CD4-positive, alpha-beta T cell treated with Interleukin-21 for 1 hour (primary cell): ENCODE results near the gene PARD3B.

Experiments
- DNase-seq: peaks from one replicate; pipeline ENCODE4 v3.0.0-alpha.2; 2020

PARD3B gene

DNA sequence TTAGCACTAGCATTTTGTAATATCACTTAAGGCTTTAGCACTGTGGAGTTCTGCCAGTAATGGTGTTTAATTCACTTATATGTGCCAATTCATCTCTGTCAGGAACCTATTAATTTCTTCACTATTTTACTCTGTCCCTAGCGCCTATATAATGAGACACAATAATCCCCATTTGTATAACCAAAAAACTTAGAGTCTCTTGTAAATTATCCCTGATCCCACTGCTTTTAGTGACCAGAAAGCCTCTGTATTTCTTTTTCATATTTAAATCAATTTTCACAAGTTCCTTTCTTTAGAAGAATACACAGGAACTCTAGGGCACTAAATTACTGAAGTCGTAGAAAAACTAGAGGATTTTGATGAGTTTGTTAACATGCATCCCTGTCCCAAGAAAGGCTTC, 894.3 kb downstream of the PARD3B start:
- DNase-seq, result no peak

DNA sequence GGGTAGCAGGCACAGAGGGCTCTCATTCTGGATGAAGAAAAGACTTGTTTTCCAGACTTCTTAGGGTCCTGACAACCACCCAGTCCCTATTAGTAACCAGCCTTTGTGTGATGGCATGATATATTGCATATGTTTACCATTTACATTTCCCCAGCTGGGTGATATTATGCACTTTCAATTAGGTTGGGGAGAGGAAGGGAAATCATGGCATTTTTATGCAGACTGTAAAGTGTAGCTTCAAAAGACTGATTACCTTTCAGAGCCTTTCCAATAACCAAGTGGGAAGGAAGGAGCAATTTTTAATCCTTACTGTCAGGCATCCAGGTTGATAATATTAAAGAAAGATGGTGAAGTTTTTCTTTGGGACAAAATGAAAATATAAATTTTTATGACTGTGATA, 896.2 kb downstream of the PARD3B start:
- DNase-seq, result no peak

DNA sequence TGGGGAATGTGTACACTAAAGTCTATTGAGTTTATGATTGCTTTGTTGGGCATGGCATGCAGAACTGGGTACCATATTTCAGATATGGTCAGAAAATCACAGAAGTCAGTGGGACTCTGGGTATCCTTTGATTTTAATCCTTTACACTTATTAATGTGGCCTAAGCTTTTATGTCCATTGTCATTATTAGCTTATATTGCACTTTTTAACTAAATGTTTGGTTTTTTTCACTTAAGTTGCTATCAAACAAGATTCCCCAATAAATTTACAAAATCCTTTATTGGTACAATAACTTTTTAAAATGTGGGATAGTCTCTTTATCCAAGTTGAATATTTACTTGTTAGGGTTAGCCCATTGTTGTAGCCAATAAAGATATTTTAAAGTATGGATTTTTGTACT, 902.9 kb downstream of the PARD3B start:
- DNase-seq, result no peak

DNA sequence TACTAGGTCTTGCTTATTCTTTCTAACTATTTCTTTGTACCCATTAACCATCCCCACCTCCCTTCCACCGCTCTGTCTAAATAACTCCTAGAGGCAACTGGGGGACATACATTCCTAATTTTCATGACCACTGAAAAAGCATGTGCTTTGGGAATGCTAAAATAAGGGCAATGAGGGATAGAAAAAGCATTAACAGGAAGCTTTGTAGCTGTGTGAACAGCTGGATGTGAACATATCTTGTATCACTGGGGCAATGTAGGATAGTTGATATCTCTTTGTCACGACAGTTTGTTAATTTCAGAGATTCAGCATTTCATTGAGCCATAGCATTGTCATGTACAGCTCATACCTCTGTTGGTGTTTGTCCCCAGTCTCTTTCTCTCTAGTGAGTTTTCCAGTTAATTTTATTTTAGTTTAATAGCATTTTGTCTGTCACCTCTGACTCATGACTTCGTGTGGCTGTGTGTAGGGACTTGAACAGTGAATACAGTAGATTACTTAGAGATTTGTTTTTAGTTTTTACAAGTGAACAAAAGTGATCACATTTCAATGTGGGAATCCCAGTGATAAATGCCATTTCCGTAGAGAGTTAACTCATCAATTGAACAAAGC, 906.7 kb downstream of the PARD3B start:
- DNase-seq, result no peak

DNA sequence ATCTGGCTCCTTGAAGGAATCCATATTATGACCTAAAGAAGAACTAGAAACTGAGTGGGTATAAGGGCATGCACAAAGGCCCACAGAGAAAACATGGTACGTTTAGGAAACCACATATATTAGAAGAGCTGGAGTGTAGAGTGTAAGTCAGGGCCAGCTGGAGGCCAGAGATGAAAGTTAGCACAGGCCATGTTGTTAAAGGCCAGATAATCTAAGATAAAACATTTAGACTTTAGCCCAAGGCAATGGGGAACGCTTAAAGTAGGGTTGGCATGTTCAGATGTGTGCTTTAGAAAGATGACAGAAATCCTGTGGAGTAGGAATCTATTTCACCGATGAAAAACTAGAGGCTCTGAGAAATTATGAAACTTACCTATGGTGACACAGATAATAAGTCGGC, 907.9 kb downstream of the PARD3B start:
- DNase-seq, result no peak

DNA sequence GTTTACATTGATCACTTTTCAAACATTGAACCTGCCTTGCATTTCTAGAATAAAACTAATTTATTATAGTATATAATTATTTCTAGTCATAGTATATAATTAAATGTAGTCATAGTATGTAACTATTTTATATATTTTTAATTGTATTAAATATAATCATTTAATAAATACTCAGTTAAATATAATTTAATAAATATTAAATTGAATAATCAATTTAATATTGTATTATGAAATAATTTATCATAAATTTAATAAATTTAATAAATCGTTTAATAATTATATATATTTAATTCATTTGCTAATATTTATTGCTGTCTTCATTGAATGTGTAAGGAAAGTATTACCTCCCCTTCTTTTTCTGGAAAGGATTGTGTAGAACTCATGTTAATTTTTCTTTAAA, 911.4 kb downstream of the PARD3B start:
- DNase-seq, result no peak

DNA sequence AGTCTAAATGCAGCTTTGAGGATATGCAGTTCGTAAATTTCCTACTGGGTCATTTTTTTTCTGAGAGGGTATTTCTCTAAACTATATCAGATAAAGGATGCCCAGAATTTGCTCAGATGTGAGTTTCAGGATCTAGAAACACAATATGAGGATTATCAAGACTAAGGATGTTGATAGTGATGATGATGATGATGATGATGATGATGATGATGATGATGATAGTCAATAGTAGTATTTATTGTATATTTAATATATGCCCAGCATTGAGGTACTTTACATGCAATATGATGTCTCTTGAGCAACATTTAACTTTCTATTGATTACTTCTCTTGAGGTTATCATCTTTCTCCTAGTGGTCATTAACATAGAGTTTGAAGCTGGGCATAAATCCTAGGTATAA, 914.9 kb downstream of the PARD3B start:
- DNase-seq, result no peak

DNA sequence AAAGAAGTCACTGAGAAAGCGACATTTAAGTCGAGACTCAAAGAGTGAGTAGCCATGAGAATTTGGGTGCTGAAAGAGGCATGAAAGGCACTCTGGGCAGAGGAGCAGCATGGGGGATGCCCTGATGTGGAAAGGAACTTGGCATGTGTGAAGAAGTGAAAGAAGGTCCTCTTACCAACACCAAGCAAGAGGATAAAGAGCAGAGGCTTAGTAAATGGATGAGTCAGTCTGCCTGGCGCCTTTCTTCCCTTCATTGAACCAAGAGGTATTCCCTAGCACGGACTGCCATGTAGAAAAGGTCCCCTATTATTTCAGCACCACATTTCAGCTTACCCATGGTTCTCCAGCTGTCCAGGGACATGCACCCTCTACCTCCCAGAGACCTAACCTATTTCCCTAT, 915.9 kb downstream of the PARD3B start:
- DNase-seq, result no peak

DNA sequence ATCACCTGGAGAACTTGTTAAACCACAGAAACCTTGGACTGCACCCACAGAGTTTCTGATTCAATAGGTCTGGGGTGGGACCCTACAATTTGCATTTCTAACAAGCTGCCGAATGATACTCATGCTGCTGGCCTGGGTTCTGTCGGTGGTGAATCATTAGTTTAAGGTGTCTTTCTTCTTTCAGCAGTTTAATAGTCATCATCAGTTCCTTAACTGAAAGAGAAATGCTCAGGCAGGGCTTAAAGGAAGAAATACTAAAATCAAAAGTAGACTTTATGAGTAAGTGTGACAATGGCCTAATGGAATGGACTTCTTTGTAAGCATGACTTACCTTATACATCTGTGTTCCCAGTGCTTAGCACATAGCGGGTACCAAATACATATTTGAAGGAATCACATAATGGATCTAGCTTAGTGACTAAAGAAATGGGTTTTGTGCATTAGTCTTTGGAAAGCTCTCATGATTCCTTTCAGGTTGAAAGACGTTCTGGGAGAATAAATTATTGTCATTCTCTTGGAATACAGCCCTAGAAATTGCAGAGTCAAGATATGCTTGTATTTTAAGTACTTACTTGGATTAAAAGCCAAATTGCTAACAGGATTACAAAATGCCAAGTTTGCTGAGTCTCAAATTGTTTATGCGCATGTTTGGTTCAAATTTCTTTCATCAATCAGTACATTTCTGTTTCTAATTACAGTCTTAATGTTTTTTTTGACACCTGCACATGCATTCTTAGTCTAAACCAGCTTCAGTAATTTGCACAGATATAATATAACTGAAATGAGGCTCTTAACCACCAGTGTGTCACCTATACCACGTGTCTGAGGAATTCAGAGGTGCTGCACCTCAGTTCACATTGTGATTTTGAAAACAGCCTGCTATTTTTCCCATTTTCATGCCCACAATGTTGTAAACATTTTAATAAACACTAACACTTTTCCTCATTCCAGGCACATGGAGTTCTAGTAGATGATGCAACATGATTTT, 916.7 kb downstream of the PARD3B start:
- DNase-seq, result no peak

DNA sequence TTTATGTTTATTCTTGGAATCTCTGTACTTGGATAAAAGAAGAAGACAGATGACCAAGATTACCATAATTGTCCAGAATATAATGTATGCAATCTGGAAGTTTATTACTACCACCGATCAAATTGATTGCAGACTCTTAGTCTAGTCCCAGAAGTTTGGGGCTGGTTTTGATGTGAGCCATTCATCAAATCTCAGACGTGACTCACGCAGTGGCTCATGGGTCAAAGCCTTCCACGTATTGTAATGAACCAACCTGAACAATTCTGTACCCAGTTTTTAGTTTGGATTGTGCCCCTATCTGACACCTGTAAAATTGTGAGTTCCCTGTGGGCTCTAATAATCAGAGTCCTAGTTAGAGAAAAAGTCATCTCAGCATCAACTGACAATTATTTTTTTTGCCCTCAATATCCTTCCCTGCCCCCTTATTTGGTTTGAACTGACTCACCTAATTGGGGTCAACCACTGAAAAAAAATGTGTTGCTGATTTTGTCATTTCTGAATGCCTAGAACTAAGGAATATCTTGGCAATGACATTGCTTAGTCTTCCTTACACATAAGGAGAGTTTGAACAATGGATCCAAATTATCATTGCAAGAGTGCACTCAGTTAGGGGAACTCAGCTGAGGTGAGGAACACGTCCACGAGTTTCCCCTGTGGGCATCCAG, 917.5 kb downstream of the PARD3B start:
- no peak for DNase-seq

DNA sequence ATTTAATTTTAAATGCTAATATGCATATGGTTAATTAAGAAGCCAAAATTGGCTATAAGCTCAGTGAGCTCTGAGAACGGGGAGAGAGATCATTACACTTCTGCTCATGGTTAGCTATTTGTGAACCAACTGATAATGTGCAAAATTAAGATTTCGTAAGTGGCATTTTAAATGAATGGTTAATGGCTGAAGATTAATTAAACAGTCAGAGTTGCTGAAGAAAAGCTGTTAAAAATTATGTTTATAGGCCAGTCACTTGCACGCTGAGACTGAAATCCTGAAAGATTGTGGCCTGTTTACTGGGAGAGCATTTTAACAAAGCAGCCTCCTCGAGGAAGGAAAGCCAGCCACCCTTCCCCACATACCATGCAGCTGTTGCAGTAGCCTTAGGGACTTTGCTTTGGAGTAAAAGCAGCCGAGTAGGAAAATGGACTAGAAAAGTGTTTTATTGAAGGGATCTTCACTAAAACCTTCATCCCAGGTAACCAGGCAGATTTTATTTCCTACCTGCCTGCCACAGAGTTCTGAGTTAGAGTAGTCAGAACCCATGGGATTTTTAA, 918.3 kb downstream of the PARD3B start:
- no peak for DNase-seq

DNA sequence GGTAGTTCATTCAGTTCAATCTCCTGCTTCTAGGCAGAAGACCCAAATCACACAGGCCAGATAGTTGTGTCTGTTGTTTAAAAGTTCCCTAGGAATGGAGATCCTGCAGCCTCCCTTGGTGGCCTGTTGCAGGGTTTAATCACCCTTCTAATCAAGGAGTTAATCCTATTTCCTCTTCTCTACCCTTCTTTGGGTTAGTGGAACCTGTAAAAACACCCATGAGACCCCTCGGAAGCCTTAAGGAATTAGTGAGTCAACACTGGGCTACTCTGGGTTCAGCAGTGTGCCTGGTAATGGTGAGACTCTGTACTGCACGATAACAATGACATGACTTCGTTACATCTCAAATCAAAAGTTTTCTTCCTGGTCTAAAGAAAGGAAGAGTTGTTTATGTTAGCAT, 919.4 kb downstream of the PARD3B start:
- no peak for DNase-seq

DNA sequence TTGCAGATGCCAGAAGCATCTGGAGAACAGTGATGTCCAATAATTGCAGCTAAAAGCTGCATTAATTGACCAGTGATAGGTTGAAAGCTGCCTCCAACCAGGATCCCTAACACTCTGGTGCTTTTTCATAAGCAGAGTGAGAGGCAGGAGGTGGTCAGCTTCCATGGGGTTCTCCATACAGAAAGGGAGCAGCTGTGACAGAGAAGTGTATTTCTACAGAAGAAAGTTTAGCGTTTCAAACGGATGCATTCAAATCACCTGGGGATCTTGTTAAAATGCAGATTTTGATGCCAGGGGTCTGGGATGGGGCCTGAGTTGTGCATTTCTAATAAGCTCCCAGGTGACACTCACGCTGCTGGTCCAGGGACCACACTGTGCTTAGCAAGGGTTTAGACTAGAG, 920.5 kb downstream of the PARD3B start:
- DNase-seq, result no peak

DNA sequence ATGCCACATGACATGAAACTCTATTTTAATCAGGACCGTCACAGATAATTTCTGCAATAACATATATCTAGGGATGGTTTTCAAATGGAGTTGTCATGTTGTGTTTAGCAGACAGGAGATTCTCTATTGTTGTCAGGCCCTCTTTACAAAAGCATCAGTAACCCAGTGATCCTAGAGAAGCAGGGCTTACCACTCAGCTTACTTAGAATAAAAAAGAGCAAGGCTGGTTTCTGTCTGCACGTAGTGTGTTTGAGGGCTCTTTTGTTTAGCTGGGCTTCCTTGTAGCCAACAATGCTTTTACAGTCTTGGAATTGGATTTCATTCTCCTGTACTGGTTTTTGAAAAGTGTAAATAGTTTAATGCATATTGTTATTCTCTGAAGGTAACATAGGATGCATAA, 926.5 kb downstream of the PARD3B start:
- no peak for DNase-seq

DNA sequence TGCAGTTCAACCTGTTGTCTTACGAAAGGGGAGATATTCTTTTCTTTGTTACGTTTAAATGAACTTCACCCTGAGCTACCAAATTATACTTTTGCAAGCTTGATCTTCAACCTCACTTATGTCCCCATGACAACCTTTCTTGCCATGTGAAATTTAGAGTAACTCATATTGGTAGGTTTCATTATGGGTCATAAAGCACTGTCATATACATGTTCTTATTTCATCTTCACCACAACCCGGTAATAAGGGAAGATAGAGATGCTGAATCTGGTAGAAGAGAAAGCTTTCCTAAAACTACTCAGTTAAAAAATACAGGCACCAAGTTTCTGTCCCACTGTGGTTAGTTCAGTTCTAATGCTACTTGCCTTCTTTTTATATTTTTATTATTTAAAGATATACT, 928.5 kb downstream of the PARD3B start:
- no peak for DNase-seq

DNA sequence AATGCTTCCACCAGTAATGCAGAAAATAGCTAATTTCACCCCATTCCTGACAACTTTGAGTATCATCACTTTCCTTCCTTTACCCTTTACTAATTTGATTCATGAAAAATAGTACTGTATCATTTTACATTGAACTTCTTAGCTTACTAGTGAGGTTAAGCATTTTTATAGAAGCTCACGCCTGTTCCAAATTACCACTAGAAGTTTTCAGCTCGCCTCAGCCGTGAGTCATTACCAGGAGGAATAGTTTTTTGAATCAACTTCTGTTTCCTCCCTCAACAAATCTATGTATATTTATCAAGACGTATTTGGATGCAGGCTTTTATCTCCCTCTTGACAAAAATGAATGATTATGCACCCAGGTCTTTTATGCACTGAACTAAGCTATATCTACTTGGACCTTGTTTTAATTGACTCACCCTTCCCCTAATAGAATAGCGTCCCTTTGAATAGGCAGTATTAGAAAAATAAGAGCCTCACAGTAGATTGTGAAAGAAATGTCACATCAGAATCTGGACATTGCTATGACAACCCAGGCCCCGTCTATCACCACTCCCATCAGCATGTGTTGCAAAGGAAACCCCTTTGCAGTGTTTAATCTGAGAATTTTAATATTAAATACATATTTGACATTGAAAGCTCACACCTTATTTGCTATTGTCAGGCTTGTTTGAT, 929.6 kb downstream of the PARD3B start:
- DNase-seq, result no peak

DNA sequence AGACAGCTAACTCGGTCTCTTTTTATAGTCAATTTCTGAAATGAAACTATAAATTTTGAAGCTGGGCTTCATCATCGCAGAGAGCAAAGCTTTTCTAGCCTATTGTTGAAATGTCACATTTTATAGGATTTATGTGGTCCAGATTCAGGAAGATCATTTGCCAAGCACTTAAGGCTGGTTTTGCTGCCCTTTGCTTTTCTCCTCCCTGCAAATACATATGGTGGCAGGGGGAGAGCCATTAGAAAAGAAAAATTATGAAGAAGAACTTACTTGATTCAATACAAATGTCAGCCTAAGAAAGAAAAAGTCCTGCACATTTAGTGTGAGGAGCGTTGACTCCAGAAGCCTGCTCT, 930.1 kb downstream of the PARD3B start:
- DNase-seq, result no peak

DNA sequence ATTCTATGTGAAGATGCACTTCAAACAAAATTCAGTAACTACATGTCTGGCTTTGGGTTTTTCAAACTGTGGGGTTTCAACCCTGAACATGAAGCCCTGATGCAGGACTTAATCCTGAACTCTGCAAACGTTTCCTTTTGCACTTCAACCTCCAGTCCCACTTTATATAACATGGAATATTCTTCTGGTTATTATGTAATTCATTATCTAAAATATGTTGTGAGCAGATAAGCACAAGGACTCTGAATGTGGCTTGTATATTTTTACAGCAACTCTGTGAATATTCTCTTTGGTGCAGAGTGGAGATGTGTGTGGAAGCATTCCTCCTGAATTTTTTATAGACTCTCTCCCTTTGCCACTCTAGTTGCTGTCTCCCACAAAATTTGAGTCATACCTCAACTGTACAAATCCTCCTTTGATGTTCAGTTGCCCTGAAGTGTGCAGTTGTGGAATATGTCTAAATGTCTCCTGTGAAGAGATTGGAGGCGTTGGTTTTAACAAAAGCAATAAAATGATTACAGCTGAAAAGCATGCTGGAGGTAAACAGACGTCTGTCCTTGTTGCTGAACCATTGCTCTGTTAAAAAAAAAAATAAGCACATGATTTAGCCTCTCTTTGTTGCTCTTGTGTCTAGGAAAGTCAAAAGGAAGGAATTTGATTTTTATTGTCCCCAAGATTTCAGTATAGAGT, 931.9 kb downstream of the PARD3B start:
- DNase-seq, result no peak

DNA sequence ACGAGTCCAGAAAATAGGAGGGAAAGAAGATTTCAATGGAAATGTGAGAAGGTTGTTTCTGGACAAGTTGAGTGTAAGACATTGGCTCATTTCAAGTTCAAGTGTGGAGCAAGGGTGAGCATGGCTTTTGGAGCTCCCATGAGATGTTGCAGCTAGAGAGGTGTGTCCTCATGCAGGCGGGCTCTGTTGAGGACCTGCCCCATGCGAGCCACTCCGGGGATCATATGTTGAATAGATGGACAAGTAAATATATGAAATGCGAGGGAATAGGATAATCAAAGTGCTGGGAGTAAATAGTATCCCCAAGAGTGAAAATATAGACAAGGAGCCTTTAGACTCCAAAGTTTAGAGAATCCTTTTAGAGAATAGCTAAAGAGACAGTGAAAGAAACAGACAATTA, 936.6 kb downstream of the PARD3B start:
- no peak for DNase-seq

DNA sequence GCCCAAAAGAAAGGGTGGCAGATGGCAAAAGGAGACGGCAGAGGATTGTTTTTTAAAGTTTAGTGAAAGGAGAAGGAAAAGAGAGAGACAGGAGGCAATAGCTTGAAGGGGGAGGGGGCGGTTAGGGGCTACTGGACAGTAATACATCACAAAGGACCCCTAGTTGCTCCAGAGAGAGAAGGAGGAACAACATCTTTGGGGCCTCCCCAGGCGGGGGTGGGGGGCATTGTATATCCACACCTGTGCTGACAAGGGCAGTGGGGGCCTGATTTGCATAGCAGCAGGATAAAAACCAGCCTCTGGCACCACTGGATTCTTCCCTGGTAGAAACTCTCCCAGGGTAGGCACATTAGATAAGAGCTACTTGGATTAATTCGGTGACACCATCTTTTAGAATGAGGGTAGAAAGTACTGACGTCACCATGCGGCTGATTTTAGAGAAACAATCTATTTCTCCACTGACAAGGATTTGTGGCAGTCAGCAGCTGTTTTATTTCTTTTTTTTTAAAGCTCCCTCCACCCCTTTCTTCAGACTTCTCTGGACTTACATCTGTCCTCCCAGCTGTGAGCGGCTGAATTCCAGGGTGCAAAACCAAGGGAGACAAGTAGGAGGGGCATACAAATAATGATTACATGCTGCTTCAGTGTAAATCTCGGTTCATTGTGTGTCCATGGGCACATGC, 937.3 kb downstream of the PARD3B start:
- DNase-seq, result no peak

DNA sequence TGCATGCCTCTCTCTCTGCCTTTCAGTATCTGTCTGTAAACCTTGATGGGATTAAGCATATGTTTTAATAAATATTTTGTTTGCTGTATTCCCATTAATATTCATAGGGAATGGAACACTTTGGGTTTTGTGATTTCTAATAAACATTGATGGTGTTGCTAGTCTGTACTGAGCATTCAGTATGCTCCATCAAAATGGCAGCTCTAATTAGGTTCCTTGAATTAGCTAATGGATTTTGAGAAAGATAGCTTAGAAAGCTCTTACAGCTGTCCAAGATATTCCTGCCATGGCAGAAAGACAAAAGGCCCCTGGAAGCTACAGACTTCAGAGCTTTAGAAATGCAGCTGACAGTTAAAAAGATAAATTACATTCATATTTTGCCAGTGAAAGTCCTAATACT, 937.8 kb downstream of the PARD3B start:
- DNase-seq, result no peak

DNA sequence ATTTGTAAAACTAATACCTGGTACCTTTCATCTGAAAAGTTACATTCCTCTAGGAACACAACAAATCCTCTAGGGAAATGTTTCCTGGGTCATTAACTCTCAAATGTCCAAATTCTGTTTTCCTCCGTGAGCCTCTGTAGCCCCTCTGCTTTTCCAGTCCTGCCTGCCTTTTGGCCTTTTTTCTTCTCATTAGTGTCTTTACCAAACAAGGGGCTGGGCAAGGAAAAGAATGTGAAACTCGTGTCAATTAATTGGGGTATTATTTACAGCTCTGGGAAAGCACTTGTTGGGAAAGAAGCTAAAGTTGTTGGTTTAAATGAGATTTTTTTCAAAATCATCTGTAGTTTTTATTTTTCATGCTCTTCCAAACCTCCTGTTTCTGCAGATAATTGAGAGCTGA, 938.9 kb downstream of the PARD3B start:
- no peak for DNase-seq
